Measurements from ENCODE around the gene WIF1. TPM values are rescaled to one million over a fixed set of nuclear protein-coding genes. Genes with fewer than 3 reads are reported as not detected.

Gene WIF1
- total RNA-seq, 1 donor: not detected

DNA sequence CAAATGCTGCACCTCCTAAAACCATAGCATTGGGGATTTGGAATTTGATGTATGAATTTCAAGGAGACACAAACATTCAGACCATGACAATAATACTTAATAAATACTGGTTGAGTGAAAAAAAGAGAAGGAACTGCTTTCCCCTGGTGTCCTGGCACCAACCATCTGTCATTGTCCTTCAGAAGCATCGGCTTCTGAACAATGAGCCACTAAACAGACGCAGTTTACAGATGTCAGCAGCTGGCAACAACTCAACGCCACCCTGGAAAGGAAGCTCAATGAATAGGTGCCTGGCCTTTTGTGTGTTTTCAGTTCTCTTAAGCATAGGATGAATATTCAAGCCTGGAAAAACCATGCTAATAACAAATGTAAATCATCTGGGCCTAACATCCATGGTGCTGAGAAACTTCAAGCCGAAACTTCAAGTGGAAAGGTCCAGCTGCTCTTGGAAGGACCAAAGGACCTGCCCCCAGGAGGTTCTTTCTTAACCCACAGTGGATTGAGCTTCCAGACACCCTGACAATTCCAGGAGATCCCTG, 101.3 kb downstream of the WIF1 start:
- no peak overlapping the region for H3K4me2 ChIP-seq (ENCODE audit: insufficient read depth, low read length)
- no peak for DNase-seq (ENCODE audit: insufficient read length, low spot score, missing footprints)
- no peak overlapping the region for H3K27ac ChIP-seq (ENCODE audit: low read depth, low read length)
- TF ChIP-seq, protein P1, sequence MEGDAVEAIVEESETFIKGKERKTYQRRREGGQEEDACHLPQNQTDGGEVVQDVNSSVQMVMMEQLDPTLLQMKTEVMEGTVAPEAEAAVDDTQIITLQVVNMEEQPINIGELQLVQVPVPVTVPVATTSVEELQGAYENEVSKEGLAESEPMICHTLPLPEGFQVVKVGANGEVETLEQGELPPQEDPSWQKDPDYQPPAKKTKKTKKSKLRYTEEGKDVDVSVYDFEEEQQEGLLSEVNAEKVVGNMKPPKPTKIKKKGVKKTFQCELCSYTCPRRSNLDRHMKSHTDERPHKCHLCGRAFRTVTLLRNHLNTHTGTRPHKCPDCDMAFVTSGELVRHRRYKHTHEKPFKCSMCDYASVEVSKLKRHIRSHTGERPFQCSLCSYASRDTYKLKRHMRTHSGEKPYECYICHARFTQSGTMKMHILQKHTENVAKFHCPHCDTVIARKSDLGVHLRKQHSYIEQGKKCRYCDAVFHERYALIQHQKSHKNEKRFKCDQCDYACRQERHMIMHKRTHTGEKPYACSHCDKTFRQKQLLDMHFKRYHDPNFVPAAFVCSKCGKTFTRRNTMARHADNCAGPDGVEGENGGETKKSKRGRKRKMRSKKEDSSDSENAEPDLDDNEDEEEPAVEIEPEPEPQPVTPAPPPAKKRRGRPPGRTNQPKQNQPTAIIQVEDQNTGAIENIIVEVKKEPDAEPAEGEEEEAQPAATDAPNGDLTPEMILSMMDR (IDR thresholded peaks at IDR 0.05; ENCODE audit: extremely low read depth, low read depth, low read length): no peak
- no peaks in the 10 kb centered on the region for H3K4me1 ChIP-seq (ENCODE audit: insufficient read depth, low read length)
- H4K20me1 ChIP-seq (ENCODE audit: insufficient read depth, low read length): no peaks in the 10 kb centered on the region
- H3K27me3 ChIP-seq (ENCODE audit: insufficient read depth, low read length): peaks cover 37% of the 10 kb centered on the region
- no peaks in the 10 kb centered on the region for H3K36me3 ChIP-seq (ENCODE audit: insufficient read depth, low read length)
- H3K4me3 ChIP-seq (ENCODE audit: insufficient read depth, low read length): no peak overlapping the region
- H2AFZ ChIP-seq (ENCODE audit: low read length): no peak overlapping the region
- no peaks in the 10 kb centered on the region for H3K9me3 ChIP-seq (ENCODE audit: low read depth, low read length)
- H3K79me2 ChIP-seq (ENCODE audit: insufficient read depth, low read length): no peaks in the 10 kb centered on the region

DNA sequence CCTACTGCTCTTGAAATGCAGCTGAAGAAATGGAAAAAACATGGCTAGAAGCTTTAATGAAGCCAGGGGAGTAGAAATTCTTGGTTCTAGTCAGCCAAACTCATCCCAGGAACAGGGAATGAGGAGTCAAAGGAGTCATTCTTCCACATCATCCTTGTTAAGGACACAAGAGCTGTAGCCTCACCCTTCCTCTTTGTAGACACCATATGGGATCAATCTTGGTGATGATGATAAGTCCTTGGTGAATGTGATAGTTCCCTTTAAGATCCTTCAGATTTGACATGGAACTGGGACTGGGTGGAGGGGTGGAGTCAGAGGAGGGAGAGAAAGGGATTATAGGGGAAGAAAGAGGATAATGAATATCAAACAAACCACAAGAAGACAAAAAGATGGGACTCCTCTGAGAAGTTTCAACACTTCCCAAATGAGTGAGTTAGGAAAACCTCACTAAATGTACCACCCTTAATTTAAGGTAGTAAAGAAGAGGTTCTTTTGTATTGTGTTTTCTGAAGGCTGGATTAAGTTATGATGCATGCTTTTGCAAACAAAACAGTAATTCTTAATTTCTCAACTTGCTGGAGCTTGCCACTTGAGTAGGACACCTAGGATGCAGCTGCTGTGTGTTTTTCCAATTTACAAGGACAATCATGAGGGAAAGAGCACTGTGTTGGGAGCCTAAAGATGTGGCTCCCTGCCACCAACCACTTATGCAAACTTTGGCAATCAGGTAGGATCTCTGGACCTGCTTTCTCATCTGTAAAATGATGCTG, 104.0 kb downstream of the WIF1 start:
- H3K4me1 ChIP-seq (ENCODE audit: insufficient read depth, low read length): no peaks in the 10 kb centered on the region

DNA sequence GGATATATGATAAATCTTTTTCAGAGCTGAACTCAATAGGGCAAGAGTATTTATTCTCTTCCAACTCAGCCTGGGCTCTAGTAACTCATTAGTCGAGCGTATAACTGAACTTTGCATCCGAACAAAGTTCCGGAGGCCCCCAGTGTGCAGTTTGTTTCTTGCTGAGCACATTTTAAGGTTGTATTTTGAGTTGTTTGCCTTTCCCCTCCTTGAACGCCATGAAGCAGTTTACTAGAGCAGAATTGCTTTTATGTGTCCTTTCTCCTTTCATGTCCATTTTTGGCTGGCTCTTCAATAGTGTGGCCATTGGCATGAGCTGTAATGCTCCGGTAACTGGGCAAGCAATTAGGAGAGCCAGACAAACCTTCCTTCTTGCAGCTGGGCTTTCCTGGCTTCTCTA, 105.3 kb downstream of the WIF1 start:
- Histone ChIP-seq H3K27me3 (ENCODE audit: insufficient read depth, low read length) (peaks cover 31% of the 10 kb centered on the region), H3K79me2 (ENCODE audit: insufficient read depth, low read length) (no peaks in the 10 kb centered on the region), H3K4me2 (ENCODE audit: insufficient read depth, low read length) (no peak overlapping the region), H3K4me3 (ENCODE audit: insufficient read depth, low read length) (no peak overlapping the region), H3K4me1 (ENCODE audit: insufficient read depth, low read length) (no peaks in the 10 kb centered on the region), H4K20me1 (ENCODE audit: insufficient read depth, low read length) (no peaks in the 10 kb centered on the region), H3K9me3 (ENCODE audit: low read depth, low read length) (no peaks in the 10 kb centered on the region), H3K27ac (ENCODE audit: low read depth, low read length) (no peak overlapping the region), H2AFZ (ENCODE audit: low read length) (no peak overlapping the region), H3K36me3 (ENCODE audit: insufficient read depth, low read length) (no peaks in the 10 kb centered on the region)
- TF ChIP-seq, protein P1 (IDR thresholded peaks at IDR 0.05; ENCODE audit: extremely low read depth, low read depth, low read length): no peak
- DNase-seq (ENCODE audit: insufficient read length, low spot score, missing footprints): no peak

More for the DNA sequence above, 104.0 kb downstream of the WIF1 start:
- Histone ChIP-seq H4K20me1 (ENCODE audit: insufficient read depth, low read length) (no peaks in the 10 kb centered on the region), H3K9me3 (ENCODE audit: low read depth, low read length) (no peaks in the 10 kb centered on the region), H3K27ac (ENCODE audit: low read depth, low read length) (no peak overlapping the region), H3K4me3 (ENCODE audit: insufficient read depth, low read length) (no peak overlapping the region), H3K4me2 (ENCODE audit: insufficient read depth, low read length) (no peak overlapping the region), H3K79me2 (ENCODE audit: insufficient read depth, low read length) (no peaks in the 10 kb centered on the region), H3K27me3 (ENCODE audit: insufficient read depth, low read length) (peaks cover 37% of the 10 kb centered on the region), H3K36me3 (ENCODE audit: insufficient read depth, low read length) (no peaks in the 10 kb centered on the region), H2AFZ (ENCODE audit: low read length) (no peak overlapping the region)
- DNase-seq (ENCODE audit: insufficient read length, low spot score, missing footprints): no peak
- TF ChIP-seq, protein P1 (IDR thresholded peaks at IDR 0.05; ENCODE audit: extremely low read depth, low read depth, low read length): no peak

DNA sequence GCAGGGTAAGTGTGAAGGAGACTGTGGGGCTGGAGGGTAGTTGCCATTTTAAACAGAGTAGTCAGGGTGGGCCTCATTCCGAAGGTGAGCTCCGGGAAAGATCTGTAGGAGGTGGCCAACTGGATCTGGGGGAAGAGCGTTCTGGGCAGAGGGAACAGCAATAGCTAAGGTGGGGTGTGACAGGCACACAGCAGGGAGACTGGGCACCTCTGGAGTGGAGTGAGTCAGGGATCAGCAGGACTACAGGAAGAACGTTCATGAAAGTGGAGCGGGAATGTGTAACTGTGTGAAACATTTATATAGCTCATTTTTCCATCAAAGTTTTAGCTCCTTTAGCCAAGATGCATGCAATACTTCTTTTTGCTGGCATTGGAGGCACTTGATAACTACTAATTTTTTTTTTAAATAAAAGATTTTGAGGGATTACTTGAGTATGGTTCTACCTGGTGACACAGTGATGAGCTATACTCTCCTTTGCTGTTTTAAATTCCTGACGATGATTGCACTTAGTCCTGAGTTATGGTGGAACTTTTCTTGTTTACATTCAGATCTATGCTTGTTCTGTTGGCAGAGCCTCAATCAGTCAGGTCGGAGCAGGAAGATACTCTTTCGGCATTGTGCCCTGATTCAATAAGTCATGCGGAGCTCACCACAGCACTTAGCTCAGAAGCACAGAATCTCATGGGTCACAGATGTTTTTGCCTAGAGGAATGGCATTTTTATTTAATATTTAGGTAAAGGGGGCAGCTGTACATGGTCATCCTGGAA, 106.4 kb downstream of the WIF1 start:
- Histone ChIP-seq H3K4me2 (ENCODE audit: insufficient read depth, low read length) (no peak overlapping the region), H3K27ac (ENCODE audit: low read depth, low read length) (no peak overlapping the region), H2AFZ (ENCODE audit: low read length) (no peak overlapping the region), H3K27me3 (ENCODE audit: insufficient read depth, low read length) (peaks cover 23% of the 10 kb centered on the region), H3K4me3 (ENCODE audit: insufficient read depth, low read length) (no peak overlapping the region), H3K9me3 (ENCODE audit: low read depth, low read length) (no peaks in the 10 kb centered on the region), H4K20me1 (ENCODE audit: insufficient read depth, low read length) (no peaks in the 10 kb centered on the region), H3K36me3 (ENCODE audit: insufficient read depth, low read length) (no peaks in the 10 kb centered on the region), H3K79me2 (ENCODE audit: insufficient read depth, low read length) (no peaks in the 10 kb centered on the region), H3K4me1 (ENCODE audit: insufficient read depth, low read length) (no peaks in the 10 kb centered on the region)
- DNase-seq (ENCODE audit: insufficient read length, low spot score, missing footprints): no peak
- TF ChIP-seq, protein P1 (IDR thresholded peaks at IDR 0.05; ENCODE audit: extremely low read depth, low read depth, low read length): no peak
